GM08714 (cell line): ENCODE results near the gene TSHZ2.

Source experiments
- H3K4me3 ChIP-seq: fragments of 200-500 bp; sonication (Bioruptor generic); 2 replicates; pipeline ENCODE4 v1.5.1; 2014; ENCODE audit warnings: mild to moderate bottlenecking, low read length, inconsistent platforms
- ZNF274 ChIP-seq: IDR thresholded peaks from 2 replicates; pipeline ENCODE4 v1.6.1; 2012; ENCODE audit warnings: mild to moderate bottlenecking, low read depth, low read length

The TSHZ2 gene

GRCh38 chr20:53128004-53128403 is 155.8 kb downstream of the TSHZ2 start:
- H3K4me3 ChIP-seq, result no peak overlapping the region
- no peak for TF ChIP-seq ZNF274

- no peak overlapping the region for H3K4me3 ChIP-seq
- TF ChIP-seq ZNF274, result no peak
These were observed 157.4 kb downstream of the TSHZ2 start for GRCh38 chr20:53129563-53129962.

GRCh38 chr20:53130795-53131194 is 158.6 kb downstream of the TSHZ2 start:
- no peak overlapping the region for H3K4me3 ChIP-seq
- TF ChIP-seq ZNF274, result no peak

- TF ChIP-seq ZNF274, result no peak
- H3K4me3 ChIP-seq, result no peak overlapping the region
These were observed 161.0 kb downstream of the TSHZ2 start for GRCh38 chr20:53133125-53133524.

GRCh38 chr20:53133628-53134027 is 161.5 kb downstream of the TSHZ2 start:
- H3K4me3 ChIP-seq, result no peak overlapping the region
- no peak for TF ChIP-seq ZNF274

- TF ChIP-seq ZNF274, result no peak
- H3K4me3 ChIP-seq, result no peak overlapping the region
These were observed 164.3 kb downstream of the TSHZ2 start for GRCh38 chr20:53136473-53136872.

- H3K4me3 ChIP-seq, result no peak overlapping the region
These were observed 166.5 kb downstream of the TSHZ2 start for GRCh38 chr20:53138454-53139262.

GRCh38 chr20:53141201-53142050 is 169.3 kb downstream of the TSHZ2 start:
- no peak overlapping the region for H3K4me3 ChIP-seq
- TF ChIP-seq ZNF274, result no peak

More at GRCh38 chr20:53138454-53139262, 166.5 kb downstream of the TSHZ2 start:
- no peak for TF ChIP-seq ZNF274

GRCh38 chr20:53142225-53143127 is 170.3 kb downstream of the TSHZ2 start:
- no peak for TF ChIP-seq ZNF274
- no peak overlapping the region for H3K4me3 ChIP-seq

- H3K4me3 ChIP-seq, result no peak overlapping the region
- no peak for TF ChIP-seq ZNF274
These were observed 174.2 kb downstream of the TSHZ2 start for GRCh38 chr20:53146201-53146891.

- TF ChIP-seq ZNF274, result no peak
These were observed 176.6 kb downstream of the TSHZ2 start for GRCh38 chr20:53148771-53149147.

GRCh38 chr20:53149148-53149889 is 177.2 kb downstream of the TSHZ2 start:
- no peak for TF ChIP-seq ZNF274

More at GRCh38 chr20:53148771-53149147, 176.6 kb downstream of the TSHZ2 start:
- no peak overlapping the region for H3K4me3 ChIP-seq

GRCh38 chr20:53149890-53150205 is 177.7 kb downstream of the TSHZ2 start:
- no peak for TF ChIP-seq ZNF274
- no peak overlapping the region for H3K4me3 ChIP-seq

More at GRCh38 chr20:53149148-53149889, 177.2 kb downstream of the TSHZ2 start:
- H3K4me3 ChIP-seq, result no peak overlapping the region

- no peak for TF ChIP-seq ZNF274
- H3K4me3 ChIP-seq, result no peak overlapping the region
These were observed 178.4 kb downstream of the TSHZ2 start for GRCh38 chr20:53150532-53150931.
